Activated T-cell treated with anti-CD3 and anti-CD28 coated beads for 1 hour (primary cell): ENCODE measurements around the gene IRS2.

ENCODE experiments used
- DNase-seq: peaks from one replicate; pipeline ENCODE4 v3.0.0-alpha.2; 2020; ENCODE audit warnings: low read depth

The IRS2 gene

DNA sequence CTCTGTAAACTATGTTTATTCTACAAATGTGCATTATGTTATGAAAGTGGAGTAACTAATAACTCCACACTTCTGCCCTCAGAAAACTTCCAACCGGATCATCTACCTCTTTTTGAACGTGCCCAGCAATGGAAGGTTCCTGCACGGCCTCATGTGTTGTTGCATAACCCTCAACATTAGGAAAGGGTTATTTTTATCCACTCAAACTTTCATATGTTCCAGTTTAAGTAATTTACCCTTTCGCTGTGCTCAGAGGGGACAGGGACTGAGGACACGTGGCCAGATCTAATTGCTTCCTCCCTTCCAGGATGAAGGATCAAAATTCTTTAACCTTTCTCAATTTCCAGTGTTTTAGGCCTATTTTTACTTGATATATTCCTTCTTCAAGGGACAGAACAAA lies 29.6 kb downstream of the IRS2 start:
- DNase-seq: no peak

DNA sequence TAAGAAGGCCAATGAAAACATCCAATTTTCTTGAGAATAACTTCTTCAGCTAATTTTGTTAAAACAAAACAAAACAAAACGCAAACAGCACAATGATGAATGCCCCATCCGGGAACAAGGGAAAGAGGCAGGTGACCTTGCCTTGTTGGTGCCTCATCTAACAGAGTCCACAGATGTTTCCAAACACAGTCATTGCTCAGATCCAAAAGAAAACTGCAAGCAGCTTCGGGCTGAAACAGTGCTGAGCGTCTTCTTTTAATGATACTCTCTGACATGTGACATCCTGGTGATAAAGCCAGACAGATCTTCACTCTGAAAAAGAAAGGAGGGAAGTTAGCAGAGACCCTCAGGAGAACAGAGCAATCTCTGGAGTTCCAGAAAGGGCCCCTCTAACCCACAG lies 30.4 kb downstream of the IRS2 start:
- no peak for DNase-seq

DNA sequence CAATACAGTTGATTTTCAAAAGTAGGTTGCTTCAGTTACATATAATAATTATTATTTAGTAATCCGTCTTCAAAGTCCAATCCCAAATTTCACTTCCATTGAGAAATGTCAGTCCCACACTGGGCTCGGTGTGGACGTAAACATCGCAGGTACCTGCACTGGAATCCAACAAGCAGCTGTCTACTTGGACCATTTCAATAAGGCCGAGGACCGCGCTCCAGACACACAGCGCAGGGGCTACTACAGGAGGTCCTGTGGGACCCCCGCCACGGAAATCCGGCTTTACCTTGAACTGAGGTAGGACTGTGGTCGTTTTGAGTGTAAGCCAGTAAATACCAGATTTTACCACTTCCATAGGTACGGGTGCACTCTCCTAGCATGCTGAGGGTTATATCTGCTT lies 30.8 kb downstream of the IRS2 start:
- no peak for DNase-seq

DNA sequence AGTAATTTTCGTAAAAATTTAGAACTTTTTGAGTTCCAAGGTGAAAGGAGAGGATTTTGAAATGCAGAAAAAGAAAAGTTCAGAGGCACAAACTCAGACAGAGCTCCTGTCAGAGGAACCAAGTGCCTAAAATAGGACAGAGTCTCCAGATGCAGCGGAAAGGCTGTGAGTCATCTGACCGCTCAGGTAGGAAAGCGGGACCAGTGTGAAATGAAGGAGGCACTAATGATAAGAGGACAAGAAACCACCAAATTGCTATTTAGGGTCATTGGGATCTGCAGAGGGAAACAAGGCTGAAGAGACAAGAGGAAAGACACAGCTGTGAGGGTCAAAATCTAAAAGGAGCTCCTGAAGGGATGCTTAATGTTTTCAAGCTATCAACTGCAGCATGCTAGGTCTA lies 34.9 kb downstream of the IRS2 start:
- DNase-seq: no peak

DNA sequence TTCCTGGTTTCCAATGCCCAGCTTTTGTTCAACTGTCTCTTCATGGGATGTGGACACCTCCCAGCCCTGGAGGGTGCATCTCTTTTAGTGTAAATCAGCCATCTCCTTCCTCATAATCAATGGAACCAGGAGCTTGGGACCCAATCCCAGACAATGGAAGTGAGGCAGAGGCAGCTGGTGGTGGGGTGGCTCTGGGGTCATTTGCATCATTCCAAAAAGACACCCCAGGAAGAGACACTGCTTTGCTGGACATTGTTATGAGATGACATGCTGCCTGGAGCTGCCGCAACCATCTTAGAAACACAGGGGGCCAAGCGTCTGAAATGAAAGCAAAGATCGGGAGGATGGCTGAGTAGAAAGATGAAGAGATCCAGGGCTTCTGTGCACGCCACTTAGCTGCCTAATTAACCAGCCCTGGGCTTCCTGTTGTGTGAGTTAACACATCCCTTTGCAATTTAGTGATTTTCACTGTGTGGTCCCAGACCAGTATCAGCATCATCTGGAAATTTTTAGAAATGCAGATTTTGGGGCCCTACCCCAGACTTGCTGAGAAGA lies 36.1 kb downstream of the IRS2 start:
- no peak for DNase-seq

DNA sequence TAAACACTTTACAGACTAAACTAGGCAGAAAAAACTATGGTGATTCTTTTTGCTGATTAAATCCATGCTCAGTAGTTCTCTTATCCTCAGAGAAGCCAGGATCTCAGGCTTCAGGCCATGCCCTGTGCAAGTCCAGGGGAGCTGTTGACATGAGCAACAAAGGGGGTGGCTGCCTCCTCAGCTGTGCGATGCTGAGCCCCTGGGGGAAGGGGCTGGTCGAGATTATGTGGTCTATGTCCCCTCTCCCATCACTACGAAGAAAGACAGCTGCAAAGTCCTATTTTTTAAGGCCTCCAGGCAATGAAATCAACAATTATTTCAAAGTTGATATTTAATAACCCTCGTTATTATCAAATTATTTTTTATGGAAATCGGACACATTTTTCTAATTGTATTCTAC lies 37.0 kb downstream of the IRS2 start:
- DNase-seq: no peak

DNA sequence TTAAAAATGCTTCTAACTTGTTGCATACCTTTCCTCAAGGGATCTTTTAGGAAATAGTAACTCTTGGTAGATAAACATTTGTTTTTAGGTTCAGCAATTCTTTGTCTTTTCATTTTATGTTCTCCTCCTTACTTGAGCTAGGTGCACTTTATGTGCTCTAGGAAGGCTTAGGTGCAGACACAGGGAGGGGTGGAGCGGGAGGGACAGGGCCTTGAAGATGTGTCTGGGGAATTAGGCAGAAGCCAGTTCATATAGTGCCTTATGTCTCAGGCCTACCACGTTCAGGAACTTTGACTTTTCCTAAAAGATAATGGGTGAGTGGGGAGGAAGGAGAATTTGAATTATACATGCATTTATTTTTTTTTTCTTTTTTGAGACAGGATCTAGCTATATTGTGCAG lies 37.7 kb downstream of the IRS2 start:
- DNase-seq: no peak

DNA sequence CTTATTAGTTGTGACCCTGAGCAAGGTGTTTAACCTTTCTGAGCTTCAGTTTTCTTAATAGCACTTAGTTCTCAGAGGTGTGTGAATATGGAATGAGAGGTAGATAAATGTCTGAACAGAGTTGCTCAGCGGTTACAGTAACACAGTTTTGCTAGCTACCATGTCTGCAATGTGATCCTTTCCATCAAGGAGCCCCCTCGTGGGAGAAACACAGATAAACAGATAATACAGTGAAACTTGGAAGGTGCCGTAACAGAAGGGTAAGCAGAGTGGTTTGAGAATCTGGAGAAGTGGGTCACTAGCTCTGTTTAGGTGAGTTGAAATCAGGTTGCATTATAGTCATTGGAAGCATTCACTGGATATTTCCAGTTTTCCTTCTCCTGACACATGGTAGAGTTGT lies 38.9 kb downstream of the IRS2 start:
- no peak for DNase-seq

DNA sequence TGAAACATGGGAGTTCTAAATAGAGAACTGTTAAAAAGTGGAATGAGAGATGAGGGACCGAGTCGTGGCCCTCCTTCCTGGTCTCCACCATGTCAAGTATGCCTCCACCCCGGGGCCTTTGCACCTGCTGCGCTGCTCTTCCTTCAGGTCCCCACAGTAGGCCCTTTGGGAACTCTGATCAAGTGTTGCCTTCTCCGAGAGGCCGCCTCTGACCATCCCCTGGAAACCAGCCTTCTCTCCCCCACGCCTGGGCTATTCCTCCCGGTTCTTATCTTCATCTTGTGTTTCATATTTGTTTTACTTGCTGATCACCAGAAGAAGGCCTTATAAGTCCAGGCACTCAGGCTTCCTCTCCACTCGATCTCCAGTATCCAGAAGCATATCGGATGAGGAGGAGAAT lies 40.0 kb downstream of the IRS2 start:
- DNase-seq: no peak

DNA sequence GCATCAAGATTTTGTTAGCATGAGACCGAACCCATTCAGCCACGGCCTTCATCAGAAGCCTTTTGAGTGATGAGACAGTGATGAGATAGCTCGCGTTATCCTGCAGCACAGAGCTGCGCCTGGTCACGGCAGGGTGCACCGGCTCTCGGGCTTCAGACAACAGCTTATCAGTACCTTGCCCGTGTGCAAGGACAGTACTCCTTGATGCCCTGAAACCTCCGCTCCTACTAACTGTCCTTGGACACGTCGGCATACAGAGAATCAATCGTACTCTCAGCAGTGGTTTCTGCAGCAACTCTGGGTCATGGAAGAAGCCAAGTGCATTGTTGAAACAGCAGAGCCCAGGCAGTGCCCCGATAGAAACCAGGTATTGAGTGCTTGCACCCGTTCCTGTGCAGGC lies 40.7 kb downstream of the IRS2 start:
- DNase-seq: no peak

DNA sequence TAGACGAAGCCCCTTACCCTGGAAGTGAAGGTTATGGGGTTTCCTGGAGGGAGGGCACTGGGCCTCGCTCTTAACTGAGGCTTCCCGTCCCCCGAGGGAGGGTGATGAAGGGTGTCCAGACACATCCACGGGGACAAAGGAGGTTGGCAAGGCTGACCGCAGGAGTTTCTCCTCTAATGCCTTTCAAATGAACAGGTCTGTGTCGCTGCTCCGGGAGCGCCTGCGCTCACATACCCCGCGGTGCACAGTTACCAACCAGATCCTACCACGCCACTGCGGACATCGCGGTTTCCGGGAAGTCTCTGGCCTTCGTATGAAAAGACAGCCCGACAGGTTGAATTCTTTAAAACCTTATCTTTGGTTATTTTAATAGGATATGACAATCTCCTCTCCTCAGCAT lies 41.3 kb downstream of the IRS2 start:
- no peak for DNase-seq

DNA sequence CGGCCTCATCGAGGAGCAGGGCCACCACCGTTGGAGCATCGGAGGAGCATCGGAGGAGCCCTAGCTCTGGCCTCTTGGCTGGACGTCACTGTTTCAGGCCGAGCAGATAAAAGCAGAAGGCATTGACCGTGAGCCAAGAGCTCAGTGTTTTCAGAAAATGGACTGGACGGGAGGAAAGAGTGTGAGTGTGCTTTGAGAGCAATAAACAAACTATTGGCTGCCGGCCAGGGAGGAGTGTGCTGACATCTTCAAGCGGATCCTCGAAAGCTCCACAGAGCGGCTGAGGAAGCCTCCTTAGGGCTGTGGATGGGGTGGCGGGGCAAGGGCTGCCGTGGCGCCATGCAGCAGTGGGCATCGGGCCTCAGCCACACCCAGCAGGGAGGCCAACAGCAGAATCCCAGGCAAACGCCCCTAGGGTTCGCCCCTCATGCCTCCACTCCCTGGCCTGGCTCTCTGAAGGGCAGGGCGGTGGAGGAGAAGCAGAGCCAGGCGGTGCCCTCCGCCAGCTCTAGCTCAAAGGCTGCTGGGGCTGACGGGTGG lies 41.8 kb downstream of the IRS2 start:
- no peak for DNase-seq

DNA sequence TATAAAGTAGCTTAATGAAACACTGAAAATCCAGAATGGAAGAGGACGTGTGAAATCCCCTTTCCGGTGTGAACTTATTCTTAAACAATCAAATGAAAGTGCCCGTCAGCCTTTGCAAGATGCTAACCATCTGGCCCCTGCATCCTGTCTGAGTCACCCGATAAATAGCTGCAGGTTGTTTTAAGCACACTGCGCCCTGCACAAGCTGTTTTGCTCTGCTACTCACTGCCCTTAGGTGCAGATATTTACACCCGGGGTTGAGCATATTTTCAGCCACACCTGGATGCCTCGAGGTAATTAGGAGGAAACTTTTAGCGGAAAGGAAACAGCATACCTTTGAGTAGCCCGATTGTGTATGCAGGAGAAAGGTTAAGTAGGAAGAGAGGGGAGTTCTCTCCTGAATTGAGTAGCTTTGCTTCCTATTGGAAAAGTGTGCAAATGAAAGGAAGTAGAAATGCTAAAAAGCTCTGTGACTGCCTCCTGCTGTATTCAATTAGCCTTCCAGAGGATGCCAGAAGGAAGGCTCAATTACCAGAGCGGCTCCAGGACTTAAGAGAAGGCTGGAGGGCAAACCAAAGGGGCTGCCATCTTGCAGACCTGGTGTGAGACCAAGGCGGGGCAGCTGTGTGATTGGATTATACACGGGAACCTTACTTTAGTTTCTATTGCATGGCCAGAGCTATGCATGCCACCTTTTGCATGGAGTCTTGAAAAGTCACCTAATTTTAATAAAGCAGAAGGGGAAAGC lies 42.5 kb downstream of the IRS2 start:
- no peak for DNase-seq

DNA sequence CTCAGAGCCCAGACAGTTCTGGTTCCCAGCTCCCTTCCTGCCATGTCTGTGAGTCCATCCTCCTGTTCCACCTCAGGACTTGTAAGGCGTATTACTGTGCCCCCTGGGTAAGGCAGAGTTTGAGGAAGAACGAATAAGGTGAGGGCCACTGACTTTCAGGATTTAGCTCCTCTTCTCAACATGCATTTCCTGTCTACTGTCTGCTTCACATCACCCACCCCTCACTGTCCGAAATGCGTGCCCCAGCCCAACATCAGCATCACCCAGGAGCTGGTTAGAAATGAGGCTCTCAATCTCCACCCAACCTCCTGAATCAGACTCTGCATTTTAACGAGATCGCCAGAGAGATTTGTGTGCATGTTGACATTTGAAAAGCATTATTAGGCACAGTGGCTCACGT lies 44.4 kb downstream of the IRS2 start:
- DNase-seq: no peak

DNA sequence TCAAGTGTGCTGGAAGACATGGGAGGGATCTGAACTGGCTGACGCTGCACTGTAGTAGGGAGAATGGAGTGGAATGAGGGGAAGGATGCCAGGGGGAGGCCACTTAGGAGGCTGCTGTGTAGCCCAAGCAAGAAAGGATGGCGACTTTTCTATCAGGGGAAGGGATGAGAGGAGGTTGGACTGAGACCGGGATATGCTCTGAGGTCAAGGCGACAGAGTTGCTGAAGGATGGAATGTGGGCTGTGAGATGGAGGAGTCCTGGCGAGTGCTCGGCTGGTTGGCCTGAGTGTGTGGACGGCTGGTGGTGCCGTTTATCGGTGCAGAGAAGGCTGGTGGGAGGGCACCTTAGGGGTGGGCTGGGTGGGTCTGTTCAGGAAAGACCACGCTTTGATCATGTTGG lies 45.7 kb downstream of the IRS2 start:
- no peak for DNase-seq

DNA sequence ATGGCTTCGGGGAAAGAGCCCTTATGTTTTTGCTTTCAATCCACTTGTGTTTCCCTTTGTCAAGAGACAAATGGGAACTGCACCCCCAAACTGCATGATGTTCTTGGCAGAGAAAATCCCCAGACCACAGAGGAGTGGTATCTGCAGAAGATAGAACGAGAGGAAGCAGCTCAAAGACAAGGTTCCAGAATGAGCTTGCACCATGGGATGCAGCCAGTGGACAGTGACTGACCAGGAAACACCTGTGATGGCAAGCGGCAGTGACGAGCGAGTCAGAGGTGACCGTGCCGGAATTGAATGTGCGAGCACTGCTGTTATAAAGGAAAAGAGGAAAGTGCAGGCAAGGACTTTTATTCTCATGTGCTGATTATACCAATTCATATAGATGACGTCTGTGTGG lies 46.3 kb downstream of the IRS2 start:
- DNase-seq: no peak

DNA sequence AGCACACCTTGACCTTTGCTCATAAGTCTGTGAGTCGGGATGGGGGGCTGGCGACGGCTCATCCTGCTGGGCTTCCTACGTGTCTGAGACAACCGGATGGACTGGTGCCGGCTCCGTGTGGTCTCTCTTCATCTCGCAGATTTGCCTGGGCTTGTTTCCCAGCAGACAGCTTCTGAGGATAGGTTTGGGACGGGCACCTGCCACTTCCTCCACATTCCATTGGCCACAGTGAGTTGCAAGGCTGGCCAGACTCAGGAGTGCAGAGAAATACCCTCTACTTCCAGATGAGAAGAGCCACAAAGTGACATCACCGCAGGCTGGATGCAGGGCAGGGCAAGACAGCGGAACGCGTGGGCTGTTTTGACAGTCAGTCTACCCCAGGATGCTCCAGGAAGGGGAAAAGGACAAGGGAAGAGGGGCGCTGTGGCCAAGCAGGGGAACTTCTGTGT lies 48.1 kb downstream of the IRS2 start:
- DNase-seq: no peak

DNA sequence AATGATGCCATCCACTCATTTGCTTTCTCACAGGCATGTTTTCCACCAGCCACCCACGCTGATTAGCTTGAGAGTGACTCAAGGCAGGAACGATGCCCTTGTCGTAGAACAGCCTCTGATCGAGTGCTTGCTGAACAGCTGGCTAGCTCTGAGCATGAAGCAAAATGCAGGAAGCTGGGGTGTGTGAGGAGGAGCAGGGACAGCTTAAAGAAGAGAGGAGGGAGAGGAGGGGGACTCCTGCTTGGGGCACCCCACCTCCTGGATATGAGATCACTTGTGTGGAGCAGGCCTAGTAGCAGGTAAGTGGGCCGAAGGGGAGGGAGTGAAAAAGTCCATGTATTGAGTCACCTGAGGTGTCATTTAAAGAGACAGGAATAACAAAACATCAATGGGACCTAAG lies 48.8 kb downstream of the IRS2 start:
- no peak for DNase-seq

DNA sequence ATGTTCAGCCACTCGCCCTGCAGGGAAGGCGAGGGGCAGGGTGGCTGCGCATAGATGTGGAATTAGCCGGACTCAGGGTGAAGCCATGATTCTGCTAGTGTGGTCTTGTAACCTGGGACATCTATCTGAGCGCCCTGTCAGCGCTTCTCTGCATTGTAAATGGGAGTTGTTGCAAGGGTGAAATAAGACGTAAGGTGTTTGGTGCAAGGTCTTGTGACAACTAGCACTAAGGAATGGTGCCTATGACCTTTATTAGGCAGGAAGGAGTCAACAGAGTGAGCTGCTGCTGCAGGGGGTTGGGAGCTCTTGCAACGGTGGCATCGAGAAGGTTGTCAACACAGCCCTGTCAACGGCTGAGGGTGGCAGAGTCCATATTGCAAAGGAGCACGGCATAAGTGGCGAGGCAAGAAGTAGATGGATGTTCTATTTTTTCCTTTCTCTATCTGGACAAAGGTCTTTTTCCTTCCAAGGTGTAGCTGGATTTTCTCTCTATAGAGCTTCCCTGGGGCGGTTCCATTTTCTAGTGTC lies 49.3 kb downstream of the IRS2 start:
- DNase-seq: no peak

DNA sequence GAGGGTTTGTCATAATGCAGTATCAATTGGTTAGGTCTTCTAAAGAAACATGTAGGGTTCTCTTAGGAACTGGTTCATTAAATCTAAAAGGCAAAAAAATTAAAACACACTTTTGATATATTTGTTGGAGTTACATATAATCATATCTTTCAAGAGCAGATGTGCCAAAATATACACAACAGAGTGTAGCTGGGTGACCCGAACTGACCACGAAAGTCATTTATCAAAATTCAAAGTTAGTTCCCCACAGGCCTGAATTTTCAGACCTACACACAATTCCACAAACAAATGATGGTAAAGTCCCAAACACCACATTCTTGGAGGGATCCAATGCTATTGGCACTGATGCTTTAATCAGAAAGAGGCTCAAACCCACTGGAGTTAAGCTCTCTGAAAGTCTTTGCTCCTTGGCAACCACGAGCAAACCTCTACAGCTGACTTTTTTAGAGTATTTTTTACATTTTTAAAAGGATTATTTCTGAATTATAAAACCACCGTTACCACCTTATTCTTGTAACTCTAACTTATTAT lies 50.9 kb downstream of the IRS2 start:
- DNase-seq: no peak

DNA sequence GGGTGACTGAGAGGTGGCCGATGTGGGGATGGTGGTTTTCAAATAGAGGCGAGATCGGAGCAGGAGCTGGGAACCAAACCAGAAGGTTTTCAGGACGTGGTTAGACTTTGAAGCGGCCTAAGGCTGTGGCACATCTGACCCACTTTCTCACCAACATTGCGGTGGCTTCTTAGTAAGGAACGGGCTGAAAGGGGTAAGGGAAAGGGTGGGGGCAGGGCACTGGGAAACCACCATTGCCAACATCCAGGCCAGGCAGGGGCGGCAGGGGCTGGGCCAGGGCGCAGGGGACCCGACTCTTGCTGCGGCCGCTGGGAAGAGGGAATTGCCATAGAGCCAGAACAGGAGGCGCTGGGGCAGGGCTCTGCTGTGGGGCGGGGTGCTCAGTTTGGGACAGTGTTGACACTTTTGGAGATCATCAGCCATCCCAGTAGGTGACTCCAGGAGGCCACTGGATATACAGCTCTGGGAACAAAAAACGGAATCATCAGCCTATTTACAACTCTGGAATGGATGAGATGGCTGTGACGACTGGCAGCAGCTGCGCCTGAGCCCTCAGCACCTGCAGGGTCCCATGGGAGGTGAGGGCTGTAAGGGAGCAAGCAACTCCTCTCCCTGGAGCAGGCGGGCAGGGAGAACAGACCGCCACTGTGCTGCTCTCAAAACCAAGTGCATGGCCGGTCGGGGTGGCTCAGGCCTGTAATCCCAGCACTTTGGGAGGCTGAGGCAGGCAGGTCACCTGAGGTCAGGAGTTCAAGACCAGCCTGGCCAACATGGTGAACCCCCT lies 52.2 kb downstream of the IRS2 start:
- DNase-seq: no peak

DNA sequence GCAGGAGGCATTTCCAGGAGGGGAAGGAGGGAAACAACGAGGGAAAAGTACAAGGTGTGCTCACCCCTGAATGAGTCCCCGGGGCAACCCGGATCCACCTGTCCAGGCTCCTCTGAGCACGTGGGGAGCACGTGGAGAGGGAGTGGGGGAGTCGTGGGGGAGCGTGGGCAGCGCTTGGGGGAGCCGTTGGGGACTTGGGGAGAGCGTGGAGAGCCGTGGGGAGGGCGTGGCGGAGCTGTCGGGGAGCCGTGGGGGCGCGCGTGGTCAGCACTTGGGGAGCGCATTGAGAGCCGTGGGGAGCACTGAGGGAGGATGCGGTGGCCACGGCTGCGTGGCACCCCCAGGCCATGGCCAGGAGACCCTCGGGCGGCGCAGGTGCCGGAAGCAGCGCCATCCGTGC lies 52.8 kb downstream of the IRS2 start:
- DNase-seq: no peak
